Body of pancreas (tissue), 4 donors: ENCODE data around the gene TPSB2.
"Not testable (repeated sequence)": the region's sequence is repeated elsewhere in the genome, so short reads cannot be mapped to it uniquely, and the experiment has no call there.

Experiments used
- CTCF ChIP-seq, 7 experiments: fragments of 450-650 bp in 4 of 7; fragments of 200-600 bp in 3 of 7; sonication (generic) in 3 of 7; IDR thresholded peaks; one replicate each; pipeline ENCODE4 v1.5.1; 2016 to 2019; ENCODE audit warnings: antibody characterized with exemption in 7 of 7
- POLR2A ChIP-seq, 3 donors: fragments of 450-650 bp; IDR thresholded peaks; one replicate each; pipeline ENCODE4 v1.6.1; 2016; ENCODE audit warnings: antibody characterized with exemption in 3 of 3, mild to moderate bottlenecking in 2 of 3

GRCh38 chr16:1230084-1230470 lies at the start of gene TPSB2:
- not testable (repeated sequence) for TF ChIP-seq CTCF, POLR2A (IDR thresholded peaks at IDR 0.05)
